Mesothelial cell of epicardium (in vitro differentiated cells): ENCODE data around the gene NAGA. TPM values are rescaled to one million over a fixed set of nuclear protein-coding genes. Genes with fewer than 3 reads are reported as not detected.

ENCODE experiments used
- DNase-seq, 2 experiments: peaks; one replicate each; pipeline ENCODE4 v3.0.0; 2021; ENCODE audit warnings: low spot score in 2 of 2; ENCODE audit not compliant: unreplicated experiment in 2 of 2
- H3K27ac Mint-ChIP-seq: 2 replicates; pipeline ENCODE4 v1.8.0; 2021; ENCODE audit warnings: mixed read lengths
- H3K27me3 Mint-ChIP-seq: 2 replicates; pipeline ENCODE4 v1.8.0; 2021; ENCODE audit warnings: low read depth, mixed read lengths
- H3K36me3 Mint-ChIP-seq: 2 replicates; pipeline ENCODE4 v1.8.0; 2021; ENCODE audit warnings: mixed read lengths
- H3K4me1 Mint-ChIP-seq: 2 replicates; pipeline ENCODE4 v1.8.0; 2021; ENCODE audit warnings: mixed read lengths
- H3K4me3 Mint-ChIP-seq: 2 replicates; pipeline ENCODE4 v1.8.0; 2021; ENCODE audit warnings: mild to moderate bottlenecking, moderate library complexity, mixed read lengths
- H3K9me3 Mint-ChIP-seq: 2 replicates; pipeline ENCODE4 v1.8.0; 2021; ENCODE audit warnings: mixed read lengths
- CTCF ChIP-seq: fragments of 200-600 bp; sonication (generic); IDR thresholded peaks from one replicate; pipeline ENCODE4 v1.5.0; 2021; ENCODE audit warnings: antibody characterized with exemption; ENCODE audit not compliant: unreplicated experiment
- total RNA-seq: library from RNA; stranded (reverse); gene quantifications from 3 replicates; pipeline ENCODE4 v1.2.1, GENCODE V29; 2021

Gene NAGA
- total RNA-seq, 1 donor from 2014 or later = 19.5 TPM

- no peak for TF ChIP-seq CTCF
- H3K4me1 Mint-ChIP-seq = peaks cover under 1% of the 10 kb centered on the region
- no peak overlapping the region for H3K27ac Mint-ChIP-seq
- H3K36me3 Mint-ChIP-seq = peaks cover 16% of the 10 kb centered on the region
- no peaks in the 10 kb centered on the region for H3K27me3 Mint-ChIP-seq
- DNase-seq = no peak
- H3K4me3 Mint-ChIP-seq = no peak overlapping the region
- H3K9me3 Mint-ChIP-seq = no peaks in the 10 kb centered on the region
Measured at GRCh38 chr22:42064629-42065028, 6.0 kb downstream of the NAGA start.

GRCh38 chr22:42062506-42063170 lies 8.0 kb downstream of the NAGA start:
- DNase-seq = peak in 1 of 2 experiments; percentile 25
- no peaks in the 10 kb centered on the region for H3K27me3 Mint-ChIP-seq
- peaks cover 7% of the 10 kb centered on the region for H3K9me3 Mint-ChIP-seq
- no peak for TF ChIP-seq CTCF
- no peaks in the 10 kb centered on the region for H3K4me1 Mint-ChIP-seq
- H3K27ac Mint-ChIP-seq = no peak overlapping the region
- peaks cover 31% of the 10 kb centered on the region for H3K36me3 Mint-ChIP-seq
- H3K4me3 Mint-ChIP-seq = no peak overlapping the region

DNA sequence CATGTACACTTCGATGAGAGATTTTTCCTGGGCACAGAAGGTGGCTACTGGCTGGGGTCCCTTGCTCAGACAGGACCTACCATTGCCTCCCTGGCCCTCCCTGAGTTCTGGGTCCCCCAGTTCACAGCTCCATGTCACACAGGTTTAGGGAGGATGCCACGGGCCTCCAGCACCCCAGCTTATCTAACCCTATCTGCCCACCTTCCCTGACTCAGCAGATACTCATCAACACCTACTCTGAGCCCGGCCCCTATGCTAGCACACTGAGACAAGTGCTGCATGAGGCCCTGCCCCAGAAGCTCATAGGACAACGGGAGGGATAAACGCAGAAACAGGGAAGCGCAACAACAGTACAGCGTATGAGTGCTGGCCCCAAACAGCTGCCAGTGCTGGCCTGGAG lies 9.6 kb downstream of the NAGA start:
- Mint-ChIP-seq H3K9me3 (peaks cover 22% of the 10 kb centered on the region), H3K27ac (no peak overlapping the region), H3K27me3 (no peaks in the 10 kb centered on the region), H3K4me3 (no peak overlapping the region), H3K36me3 (peaks cover 35% of the 10 kb centered on the region), H3K4me1 (no peaks in the 10 kb centered on the region)
- DNase-seq = peak in 1 of 2 experiments; percentile 26
- no peak for TF ChIP-seq CTCF

- DNase-seq = no peak
Measured at GRCh38 chr22:42060489-42060888, 10.1 kb downstream of the NAGA start.

GRCh38 chr22:42056757-42057511 lies 13.7 kb downstream of the NAGA start:
- no peak overlapping the region for H3K4me3 Mint-ChIP-seq
- no peak for TF ChIP-seq CTCF
- H3K27me3 Mint-ChIP-seq = no peaks in the 10 kb centered on the region
- DNase-seq = no peak
- peaks cover 29% of the 10 kb centered on the region for H3K9me3 Mint-ChIP-seq
- no peak overlapping the region for H3K27ac Mint-ChIP-seq
- peaks cover 31% of the 10 kb centered on the region for H3K36me3 Mint-ChIP-seq
- no peaks in the 10 kb centered on the region for H3K4me1 Mint-ChIP-seq

More at GRCh38 chr22:42060489-42060888, 10.1 kb downstream of the NAGA start:
- TF ChIP-seq CTCF = no peak
- no peak overlapping the region for H3K27ac Mint-ChIP-seq
- no peaks in the 10 kb centered on the region for H3K4me1 Mint-ChIP-seq
- no peaks in the 10 kb centered on the region for H3K27me3 Mint-ChIP-seq
- H3K9me3 Mint-ChIP-seq = peaks cover 28% of the 10 kb centered on the region
- no peak overlapping the region for H3K4me3 Mint-ChIP-seq
- peaks cover 35% of the 10 kb centered on the region for H3K36me3 Mint-ChIP-seq
